Inferior parietal cortex (tissue), 1 donor: ENCODE measurements around the gene PCDHGC3.

Experiments
- DNase-seq: peaks from one replicate; pipeline ENCODE4 v3.0.0-alpha.2; 2016; ENCODE audit errors: extremely low spot score

Gene PCDHGC3

DNA sequence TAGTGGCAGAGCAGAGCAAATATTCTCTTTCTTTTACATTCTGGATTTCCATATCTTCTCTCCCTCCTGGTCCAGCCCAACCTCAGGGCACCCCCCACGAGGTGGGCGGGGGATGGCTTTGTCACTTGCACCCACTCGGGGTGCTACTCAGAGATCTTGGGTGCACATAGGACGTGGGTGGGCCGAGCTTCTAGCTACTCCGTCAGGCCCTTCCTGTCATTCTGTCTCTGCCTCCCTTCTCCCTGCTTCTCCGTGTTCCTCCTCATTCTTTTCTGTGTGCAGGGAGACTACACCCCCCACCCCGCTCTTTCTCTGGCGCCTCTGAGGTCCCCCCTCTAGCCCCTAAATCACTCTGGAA is 32.7 kb downstream of the PCDHGC3 start:
- DNase-seq: no peak

GRCh38 chr5:141508798-141509611 is 33.2 kb downstream of the PCDHGC3 start:
- DNase-seq: no peak

DNA sequence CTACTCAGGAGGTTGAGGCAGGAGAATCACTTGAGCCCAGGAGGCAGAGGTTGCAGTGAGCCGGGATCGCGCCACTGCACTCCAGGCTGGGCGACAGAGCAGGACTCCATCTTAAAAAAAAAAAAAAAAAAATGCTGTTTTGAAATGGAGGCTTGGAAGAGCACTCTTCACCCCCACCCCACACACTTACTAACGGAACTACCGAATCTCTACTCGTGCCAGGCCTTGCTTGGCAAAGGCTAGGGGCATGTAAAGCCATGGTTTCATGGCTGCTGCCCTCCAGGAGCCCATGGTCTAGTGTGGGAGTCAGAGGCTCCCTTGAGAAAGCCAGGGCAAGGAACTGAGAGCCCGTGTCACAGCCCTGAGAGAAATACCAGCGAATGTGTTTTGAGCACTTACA is 34.4 kb downstream of the PCDHGC3 start:
- DNase-seq: no peak

- no peak for DNase-seq
These were observed 35.3 kb downstream of the PCDHGC3 start for GRCh38 chr5:141510850-141511601.

DNA sequence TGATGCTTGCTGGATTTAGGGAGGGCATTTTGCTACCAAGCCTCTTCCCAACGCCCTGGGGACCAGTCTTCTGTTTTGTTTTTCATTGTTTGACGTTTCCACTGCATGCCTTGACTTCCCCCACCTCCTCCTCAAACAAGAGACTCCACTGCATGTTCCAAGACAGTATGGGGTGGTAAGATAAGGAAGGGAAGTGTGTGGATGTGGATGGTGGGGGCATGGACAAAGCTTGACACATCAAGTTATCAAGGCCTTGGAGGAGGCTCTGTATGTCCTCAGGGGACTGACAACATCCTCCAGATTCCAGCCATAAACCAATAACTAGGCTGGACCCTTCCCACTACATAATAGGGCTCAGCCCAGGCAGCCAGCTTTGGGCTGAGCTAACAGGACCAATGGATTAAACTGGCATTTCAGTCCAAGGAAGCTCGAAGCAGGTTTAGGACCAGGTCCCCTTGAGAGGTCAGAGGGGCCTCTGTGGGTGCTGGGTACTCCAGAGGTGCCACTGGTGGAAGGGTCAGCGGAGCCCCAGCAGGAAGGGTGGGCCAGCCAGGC is 36.1 kb downstream of the PCDHGC3 start:
- DNase-seq: no peak

DNA sequence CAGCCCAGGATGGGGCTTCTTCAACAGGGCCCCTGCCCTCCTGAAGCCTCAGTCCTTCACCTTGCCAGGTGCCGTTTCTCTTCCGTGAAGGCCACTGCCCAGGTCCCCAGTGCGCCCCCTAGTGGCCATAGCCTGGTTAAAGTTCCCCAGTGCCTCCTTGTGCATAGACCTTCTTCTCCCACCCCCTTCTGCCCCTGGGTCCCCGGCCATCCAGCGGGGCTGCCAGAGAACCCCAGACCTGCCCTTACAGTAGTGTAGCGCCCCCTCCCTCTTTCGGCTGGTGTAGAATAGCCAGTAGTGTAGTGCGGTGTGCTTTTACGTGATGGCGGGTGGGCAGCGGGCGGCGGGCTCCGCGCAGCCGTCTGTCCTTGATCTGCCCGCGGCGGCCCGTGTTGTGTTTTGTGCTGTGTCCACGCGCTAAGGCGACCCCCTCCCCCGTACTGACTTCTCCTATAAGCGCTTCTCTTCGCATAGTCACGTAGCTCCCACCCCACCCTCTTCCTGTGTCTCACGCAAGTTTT is 36.7 kb downstream of the PCDHGC3 start:
- DNase-seq: peak; percentile 72

- DNase-seq: no peak
These were observed 37.3 kb downstream of the PCDHGC3 start for GRCh38 chr5:141512911-141513626.

GRCh38 chr5:141513627-141514329 is 38.0 kb downstream of the PCDHGC3 start:
- peak; percentile 76 for DNase-seq

GRCh38 chr5:141514330-141515133 is 38.8 kb downstream of the PCDHGC3 start:
- DNase-seq: no peak

GRCh38 chr5:141515141-141515540 is 39.4 kb downstream of the PCDHGC3 start:
- DNase-seq: no peak

- no peak for DNase-seq
These were observed 40.3 kb downstream of the PCDHGC3 start for GRCh38 chr5:141515946-141516671.

GRCh38 chr5:141516672-141517025 is 40.9 kb downstream of the PCDHGC3 start:
- no peak for DNase-seq

- no peak for DNase-seq
These were observed 41.5 kb downstream of the PCDHGC3 start for GRCh38 chr5:141517312-141517711.

- DNase-seq: no peak
These were observed 42.3 kb downstream of the PCDHGC3 start for GRCh38 chr5:141517880-141518617.

DNA sequence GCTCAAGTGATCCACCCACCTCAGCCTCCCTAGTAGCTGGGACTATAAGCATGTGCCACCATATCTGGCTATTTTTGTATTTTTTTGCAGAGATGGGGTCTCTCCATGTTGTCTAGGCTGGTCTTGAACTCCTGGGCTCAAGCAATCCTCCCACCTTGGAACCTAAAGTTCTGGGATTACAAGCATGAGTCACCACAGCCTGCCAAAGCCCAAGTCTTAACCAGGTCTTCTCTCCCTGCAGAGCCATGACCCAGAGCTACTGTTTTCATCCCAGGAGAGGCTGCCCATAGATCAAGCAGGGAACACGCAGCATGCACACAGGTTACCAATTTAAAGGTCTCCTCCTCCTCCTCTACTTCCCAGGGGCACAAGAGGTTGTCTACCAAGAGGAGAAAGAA is 42.9 kb downstream of the PCDHGC3 start:
- DNase-seq: no peak

- no peak for DNase-seq
These were observed 44.1 kb downstream of the PCDHGC3 start for GRCh38 chr5:141519605-141520565.

DNA sequence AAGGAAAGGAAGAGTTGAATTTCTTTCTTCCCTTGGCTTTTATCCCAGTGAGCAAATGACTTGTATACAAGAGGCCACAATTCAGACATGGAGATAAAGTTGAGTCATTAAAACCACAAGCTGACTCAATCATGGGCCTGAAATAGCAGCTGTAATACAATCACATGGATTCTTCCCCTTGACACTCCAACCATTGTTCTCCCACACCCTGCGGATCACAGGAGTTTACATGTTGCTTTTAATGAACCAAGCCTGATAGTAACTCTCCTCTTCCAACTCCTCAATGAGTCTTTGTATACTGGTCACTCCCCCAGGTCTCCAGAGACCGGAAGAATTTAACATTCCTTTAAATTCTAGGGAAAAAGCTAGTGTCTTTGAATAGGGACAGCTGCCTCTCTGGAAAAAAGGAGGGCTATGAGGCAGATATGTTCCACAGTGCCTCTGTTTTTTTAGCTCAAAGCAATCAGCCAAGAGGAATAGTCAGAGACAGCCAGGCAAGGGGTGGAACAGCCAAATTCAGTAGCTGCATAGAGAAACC is 45.5 kb downstream of the PCDHGC3 start:
- peak; percentile 86 for DNase-seq

GRCh38 chr5:141522301-141522700 is 46.5 kb downstream of the PCDHGC3 start:
- DNase-seq: no peak
